G401 (cell line): ENCODE data around the gene INCENP. TPM values are rescaled to one million over a fixed set of nuclear protein-coding genes. Genes with fewer than 3 reads are reported as not detected.

ENCODE experiments used
- DNase-seq: peaks from one replicate; pipeline ENCODE4 v3.0.0-alpha.2; 2015; ENCODE audit warnings: low spot score
- in situ Hi-C: cut with HindIII; loops from 2 replicates; pipeline ENCODE4 v1.10.0; 2016; ENCODE audit warnings: low sequenced_read_pairs, mixed read lengths
- total RNA-seq: library from RNA; depleted of rRNA; stranded (reverse); fragments of >200 nt; shearing (Covaris generic); gene quantifications from 2 replicates; pipeline ENCODE4 v1.2.3, GENCODE V29; 2014

The INCENP gene
- total RNA-seq, 1 experiment from 2014 or later, result 84.8 TPM

DNA sequence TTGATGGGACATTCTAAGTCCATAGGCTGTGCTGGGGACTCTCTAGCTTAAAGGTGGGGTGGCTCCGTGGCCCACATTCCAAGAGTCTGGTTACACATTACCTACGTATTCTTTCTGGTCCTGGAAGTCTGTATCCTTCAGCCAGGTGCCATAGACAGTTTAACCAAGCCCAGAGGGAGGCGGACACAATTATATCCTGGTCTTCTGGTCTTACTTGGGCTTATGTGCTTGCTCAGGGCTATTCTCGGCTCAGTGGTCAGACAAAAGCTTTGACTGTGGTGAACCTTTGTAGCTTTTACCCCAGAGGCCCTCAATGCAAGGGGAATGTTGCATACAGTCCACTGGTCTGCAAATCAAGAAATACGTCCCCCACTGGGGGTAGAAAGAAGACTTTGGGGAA lies 3.4 kb upstream of the INCENP start:
- in situ Hi-C loops, result no loop called here
- no peak for DNase-seq

DNA sequence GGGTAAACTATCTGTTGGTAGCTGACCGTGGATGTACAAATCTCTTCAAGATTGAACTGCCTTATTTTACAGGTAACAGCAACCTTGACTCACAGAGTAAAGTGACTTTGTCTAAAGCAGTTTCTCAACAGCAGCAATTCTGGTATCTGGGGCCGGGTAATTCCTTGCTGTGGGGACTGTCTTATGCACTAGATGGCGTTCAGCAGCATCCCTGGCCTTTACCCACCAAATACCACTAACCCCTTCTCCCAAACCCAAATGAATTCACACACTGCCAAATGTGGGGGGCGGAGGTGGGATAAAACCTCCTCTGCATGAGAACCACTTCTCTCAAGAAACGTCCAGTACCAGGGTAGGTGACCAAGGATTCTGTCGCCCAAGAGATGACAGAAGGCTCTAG lies 1.7 kb upstream of the INCENP start:
- no peak for DNase-seq

DNA sequence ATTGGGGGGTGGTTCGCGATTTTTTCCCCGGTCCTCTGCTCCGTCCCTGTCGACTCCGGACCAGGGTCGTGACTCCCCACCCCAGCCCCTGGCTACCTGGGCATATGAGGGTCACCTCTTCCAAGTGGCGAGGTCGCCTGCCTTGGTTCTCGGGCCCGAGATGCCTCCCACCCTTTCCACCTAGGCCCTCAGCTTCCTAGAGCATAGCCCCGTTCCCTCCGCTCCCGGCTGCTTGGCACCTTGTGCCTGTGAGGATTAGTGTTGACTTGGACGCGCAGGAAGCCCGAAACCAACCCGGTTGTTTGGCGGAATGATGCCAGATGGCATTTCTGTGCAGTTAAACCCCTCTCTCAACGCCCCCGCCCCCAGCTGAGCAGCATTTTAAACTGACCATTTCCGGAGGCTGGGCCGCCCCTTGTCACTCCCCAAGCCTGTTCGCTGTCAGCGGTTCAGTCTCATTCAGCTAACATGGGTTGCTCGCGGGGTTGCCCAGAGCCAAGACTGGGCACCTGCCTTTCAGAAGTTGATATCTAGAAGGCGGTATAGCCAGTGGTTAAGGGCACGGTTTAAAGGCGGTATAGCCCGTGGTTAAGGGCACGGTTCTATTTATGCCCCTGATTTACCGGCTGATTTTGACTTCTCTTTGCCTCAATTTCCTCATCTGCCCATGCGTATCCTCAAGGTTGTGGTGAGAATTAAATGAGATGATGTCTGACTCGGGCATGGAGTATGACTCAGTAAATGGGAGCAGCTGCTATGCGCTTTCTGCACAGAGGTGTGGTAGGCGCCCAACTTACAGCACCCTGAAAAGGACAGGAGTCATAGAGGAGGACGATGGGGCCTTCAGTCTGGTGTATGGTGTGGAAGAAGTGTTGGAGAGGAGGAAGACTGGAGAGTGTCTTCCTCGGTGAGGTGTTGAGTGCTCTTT lies 639 bp downstream of the INCENP start:
- in situ Hi-C loops, result no loop called here
- peak; percentile 36 for DNase-seq

More for the DNA sequence above, 1.7 kb upstream of the INCENP start:
- in situ Hi-C loops, result no loop called here

DNA sequence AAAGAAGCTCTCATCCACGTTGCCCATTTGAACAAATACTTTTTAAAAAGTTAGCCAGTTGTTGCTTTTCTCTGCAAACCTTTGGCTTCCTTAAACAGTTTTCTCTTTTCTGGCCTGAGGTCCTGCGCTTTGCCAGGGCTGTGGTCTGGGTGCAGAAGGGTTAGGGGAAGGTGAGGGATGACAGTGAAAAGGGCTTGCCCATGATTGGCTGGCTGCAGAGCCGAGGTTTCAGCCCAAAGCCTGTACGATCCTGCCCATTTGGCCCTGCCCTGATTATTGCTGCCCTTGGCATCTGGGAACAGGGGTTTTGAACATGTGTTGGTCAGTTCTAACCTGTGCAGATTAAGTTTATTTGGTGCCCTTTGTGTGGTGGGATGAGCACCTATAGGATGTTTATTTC lies 1.5 kb downstream of the INCENP start:
- no peak for DNase-seq
- in situ Hi-C loops, result no loop called here

DNA sequence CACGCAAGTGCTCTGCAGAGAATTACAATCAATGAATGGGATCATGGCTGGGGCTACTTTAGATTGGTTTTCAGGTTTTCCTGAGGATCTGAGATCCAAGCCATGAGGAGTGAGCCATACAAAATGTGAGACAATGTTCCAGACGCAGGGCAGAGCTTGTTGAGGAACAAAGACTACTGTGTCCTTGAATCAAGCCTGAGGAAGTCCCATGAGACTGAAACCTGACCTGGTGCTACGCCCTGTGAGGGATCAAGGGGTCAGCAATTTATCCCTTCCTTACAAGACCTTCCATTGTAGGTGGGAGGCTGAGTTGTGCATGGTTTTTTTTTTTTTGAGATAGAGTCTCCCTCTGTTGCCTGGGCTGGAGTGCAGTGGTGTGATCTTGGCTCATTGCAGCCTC lies 2.1 kb downstream of the INCENP start:
- in situ Hi-C loops, result no loop called here
- DNase-seq, result no peak

DNA sequence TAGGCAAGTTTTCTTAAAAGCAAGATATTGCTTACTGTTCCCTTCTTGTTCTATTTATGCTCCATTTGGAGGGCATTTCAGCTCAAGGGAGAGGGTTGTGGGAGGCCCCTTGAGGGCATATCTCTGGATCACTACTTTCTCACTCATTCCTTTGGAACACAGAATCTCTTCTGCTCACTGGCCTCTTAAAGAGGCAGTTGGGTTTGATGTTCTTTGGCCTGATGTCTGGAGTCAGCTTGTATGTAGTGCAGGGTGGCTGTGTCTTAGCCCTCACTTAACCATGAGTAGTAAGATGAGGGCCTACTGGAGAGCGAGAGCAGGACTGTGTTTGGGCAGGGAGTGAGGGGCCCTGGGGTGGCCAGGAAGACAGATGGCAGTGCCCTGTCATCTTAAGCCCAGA lies 3.6 kb downstream of the INCENP start:
- DNase-seq, result no peak
- in situ Hi-C loops, result no loop called here

DNA sequence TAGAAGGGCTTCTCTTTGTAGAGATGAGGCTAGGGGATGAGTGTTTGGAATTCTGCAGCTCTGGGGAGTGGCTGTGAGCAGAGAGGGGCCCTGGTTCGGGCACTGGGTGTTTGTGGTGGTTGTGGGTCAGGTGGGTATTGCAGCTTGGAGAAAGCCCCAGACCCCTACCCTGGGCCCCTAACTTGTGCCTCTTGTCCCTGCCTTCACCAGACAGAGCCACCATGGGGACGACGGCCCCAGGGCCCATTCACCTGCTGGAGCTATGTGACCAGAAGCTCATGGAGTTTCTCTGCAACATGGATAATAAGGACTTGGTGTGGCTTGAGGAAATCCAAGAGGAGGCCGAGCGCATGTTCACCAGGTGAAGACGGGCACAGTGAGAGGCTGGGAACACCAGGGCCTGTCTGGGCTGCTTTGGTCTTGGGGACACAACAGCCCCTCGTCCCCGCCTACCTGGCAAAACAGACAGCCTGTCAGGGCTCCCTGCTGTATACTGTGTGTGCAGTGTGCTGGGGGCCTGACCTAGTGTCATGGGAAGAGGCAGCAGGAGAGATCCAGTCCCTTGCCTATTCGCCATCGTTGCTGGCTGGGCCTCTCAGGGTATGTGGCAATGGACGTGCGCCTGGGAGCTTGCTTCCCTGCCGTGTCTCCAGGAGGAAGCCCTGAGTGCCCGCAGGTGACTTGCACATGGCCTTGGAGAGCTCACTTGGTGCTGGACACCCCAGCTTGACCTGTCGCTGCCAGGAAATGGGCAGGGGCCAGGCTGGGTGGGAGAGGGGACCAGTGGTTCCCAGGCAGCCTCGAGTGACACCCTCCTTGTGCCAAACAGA lies 4.3 kb downstream of the INCENP start:
- in situ Hi-C loops, result no loop called here
- no peak for DNase-seq

DNA sequence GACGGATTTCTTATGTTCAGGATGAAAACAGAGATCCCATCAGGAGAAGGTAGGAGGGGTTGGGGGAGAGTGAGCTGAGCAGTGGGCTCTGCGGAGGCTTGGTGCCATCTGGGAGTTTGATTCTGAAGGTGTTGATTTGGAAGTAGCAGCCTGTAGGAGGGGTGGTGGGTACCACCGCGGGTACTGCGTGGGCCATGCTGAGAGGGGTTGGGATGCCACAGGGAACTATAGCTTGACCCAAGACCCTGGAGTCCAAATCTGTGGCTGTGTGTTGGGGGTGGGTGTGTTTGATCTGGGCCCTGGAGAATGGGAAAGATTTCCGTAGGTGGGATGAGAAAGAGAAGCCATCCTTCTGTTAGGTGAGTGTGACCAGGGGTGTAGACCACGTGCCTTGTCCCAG lies 5.0 kb downstream of the INCENP start:
- no peak for DNase-seq
- in situ Hi-C loops, result no loop called here

DNA sequence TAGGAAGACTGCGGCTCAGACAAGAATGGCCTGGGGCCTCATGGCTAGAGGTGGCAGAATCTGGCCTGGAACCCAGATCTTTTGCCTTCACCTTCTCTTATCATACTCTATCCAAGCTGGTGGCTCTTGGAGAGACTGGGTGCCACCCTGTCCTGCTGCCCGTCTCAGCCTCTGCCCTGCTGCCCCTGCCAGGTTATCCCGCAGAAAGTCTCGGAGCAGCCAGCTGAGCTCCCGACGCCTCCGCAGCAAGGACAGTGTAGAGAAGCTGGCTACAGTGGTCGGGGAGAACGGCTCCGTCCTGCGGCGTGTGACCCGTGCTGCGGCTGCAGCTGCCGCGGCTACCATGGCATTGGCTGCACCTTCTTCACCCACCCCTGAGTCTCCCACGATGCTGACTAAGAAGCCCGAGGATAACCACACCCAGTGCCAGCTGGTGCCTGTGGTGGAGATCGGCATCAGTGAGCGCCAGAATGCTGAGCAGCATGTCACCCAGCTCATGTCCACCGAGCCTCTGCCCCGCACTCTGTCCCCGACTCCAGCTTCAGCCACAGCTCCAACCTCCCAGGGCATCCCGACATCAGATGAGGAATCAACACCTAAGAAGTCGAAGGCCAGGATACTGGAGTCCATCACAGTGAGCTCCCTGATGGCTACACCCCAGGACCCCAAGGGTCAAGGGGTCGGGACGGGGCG lies 5.9 kb downstream of the INCENP start:
- DNase-seq, result no peak
- in situ Hi-C loops, result no loop called here

DNA sequence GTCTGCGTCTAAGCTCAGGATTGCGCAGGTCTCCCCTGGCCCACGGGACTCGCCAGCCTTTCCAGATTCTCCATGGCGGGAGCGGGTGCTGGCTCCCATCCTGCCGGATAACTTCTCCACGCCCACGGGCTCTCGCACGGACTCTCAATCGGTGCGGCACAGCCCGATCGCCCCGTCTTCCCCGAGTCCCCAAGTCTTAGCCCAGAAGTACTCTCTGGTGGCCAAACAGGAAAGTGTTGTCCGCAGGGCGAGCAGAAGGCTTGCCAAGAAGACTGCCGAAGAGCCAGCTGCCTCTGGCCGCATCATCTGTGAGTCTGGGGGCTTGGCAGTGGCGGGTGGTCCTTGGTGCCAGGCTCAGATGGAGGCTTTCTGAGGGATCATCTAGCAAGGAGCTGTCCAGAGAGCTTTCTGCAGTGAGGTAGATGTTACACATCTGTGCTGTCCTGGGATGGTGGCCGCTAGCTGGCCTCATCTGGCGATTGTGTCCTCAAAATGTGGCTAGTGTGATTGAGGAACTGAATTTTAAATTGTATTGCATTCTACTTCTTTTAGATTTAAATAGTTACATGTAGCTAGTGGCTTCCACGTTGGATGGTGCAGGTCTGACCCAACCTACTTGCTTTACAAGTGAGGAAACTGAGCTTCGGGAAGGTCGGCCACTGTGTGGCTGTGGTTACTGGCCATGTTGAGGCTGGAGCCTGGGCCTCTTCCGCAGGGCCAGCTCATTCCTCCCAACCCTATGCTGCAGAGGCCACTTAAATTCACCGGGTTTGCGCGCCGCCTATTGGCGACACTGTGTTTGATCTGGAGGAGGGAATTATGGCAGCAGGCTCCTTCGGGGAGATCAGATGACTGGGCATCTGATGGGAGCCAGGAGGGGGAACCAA lies 6.7 kb downstream of the INCENP start:
- no peak for DNase-seq
- in situ Hi-C loops, result no loop called here

DNA sequence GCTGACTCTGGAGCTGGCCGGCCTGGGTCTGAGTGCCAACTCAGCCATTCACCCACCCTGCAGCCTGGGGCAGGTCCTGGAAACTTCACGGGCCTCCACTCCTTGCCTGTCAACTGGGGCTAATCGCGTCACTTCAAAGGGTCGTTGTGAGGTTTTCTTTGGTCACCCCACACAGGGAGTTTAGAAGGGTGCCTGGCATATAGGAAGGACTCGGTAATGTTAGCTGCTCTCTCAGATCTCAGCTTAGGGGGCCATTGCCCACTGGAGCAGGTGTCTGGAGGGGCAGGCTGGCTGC lies 7.3 kb downstream of the INCENP start:
- DNase-seq, result no peak
- in situ Hi-C loops, result no loop called here

DNA sequence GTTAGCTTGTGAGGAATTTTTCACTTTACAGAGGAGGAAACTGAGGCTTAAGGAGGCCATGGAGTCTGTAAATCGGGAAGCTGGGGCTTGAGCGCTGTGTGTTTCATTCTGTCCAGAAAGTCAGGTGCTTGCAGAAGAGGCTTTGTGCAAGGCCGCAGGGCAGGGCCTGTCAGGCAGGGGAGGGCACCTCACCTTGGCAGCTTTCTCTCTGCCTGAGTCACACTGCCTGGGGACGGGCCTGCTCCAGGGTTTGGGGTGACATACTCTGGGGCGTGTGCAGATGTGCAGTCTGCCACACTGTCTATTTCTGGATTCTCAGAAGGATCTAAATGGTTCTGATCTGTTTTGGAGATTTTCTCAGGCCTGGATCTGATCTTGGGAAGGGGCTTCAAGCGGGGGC lies 8.4 kb downstream of the INCENP start:
- in situ Hi-C loops, result no loop called here
- DNase-seq, result peak; percentile 36

DNA sequence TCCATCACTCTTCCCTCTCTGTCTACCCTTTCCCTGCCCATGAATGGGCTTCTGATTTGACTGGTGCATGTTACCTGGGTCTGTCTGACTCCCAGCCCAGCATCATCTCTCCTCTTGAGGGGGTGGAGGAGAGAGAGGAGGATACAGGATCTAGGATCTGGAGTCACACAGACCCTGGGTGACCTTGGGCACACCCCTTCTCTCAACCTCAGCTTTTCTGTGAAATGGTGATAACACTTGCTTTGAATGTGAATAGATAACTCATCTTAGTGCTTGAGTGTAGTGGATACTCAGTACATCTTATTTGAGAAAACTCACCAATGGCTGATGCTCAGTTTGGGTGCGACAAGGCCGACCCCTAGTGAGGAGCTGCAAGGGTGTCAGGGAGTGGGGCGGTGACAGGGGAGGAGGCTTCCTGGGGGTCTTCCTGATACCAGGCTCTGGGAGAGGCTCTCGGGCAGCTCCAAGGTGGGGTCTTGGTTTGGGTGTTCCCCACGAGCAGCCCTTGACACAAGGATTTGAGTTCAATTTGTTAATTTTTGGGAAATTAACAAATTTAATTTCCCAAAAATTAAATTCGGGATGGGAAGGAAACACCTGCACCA lies 9.0 kb downstream of the INCENP start:
- no peak for DNase-seq
- in situ Hi-C loops, result no loop called here

DNA sequence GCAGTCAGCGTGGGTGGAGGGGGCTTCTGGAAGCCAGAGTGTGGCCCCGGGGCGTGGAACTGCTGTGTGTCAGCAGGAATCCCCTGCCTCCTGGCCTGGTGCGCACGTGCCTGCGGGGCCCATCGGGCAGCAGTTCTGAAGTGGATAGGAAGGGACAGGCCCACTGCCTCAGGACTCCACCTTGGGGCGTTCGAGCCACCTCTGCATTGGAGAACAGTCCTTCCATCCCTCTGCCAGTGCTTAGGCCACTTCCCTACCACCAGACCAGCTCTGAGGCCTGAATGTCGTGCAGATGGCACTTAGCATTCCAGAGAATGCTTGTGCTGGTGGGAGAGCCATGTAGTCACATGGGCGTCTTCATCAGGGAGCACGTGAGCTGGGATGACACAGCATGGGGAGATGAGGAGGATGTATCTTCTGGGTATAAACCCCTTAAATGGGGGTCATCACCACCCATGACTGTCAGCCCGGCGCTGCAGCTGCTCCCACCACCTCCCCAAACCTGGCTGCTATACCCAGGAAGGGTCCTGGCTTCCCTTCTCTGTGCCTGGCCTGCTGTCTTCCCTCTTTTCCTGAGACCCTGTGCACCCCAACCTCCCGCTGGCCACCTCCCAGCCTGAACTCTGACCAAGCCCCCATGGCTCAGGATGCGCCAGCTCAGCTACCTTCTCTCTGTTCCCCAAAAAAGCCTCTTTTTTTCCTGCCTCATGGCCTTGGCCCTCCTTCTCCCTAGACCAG lies 9.7 kb downstream of the INCENP start:
- peak; percentile 30 for DNase-seq
- in situ Hi-C loops, result no loop called here

DNA sequence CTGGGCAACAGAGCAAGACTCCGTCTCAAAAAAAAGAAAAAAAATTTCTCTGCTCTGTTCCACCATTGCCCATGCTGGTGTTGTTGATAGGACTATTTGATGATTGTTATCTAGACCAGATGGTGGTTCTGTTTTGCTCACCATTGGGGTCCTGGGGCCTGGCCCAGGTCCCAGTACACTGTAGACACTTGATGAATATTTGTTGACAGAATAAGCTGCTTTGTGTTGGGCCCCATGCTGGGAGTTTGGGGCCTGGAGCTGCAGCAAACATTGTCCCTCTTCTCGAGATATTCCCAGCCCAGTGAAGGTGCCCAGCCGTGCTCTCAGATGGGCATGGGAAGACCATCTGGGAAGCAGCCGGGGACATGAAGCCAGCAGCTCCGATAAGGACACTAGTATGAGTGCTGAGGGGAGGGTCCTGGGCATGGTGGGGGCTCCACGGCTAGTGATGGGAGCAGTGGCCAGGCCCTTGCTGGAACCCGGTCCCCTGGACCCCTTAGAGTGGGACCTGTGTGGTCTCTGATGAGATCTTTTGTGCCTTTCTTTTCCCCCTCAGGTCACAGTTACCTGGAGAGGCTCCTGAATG lies 13.6 kb downstream of the INCENP start:
- DNase-seq, result peak; percentile 97
- in situ Hi-C loops, result no loop called here

DNA sequence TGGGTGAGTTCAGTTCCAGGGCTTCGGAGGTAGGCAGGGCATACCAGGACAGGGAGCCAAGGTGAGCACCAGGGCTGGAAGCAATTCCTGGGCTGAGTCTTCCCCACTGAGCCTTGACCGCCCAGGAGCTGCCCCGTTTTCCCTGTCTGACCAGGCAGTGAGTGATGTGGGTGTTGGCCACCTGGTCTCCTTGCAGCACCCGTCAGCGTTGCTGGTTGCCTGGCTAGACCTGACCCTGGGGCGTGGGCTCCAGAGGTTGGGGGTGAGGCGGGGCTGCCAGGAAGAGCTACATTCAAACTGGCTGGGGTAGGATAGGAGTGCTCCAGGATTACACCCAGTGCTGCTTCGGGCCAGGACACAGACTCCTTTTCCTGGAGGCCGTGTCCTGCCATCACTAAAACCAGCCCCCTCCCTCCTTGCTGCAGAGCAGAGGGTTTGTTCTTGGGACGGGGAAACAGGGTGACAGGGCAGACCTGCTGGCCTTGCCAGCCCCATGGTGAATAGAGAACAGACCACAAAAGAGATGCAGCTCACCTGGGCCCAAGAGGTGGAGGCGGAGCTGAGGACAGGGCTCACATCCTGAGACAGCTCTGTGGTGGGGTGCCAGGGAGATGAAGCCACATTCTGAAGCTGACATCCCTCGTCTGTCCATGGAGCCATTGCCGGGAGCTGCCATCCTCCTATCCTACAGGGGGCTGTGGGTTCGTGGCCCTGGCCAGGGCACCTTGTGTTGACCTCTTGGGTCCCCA lies 14.2 kb downstream of the INCENP start:
- no peak for DNase-seq
- in situ Hi-C loops, result no loop called here
